ENCODE results near the gene ARHGEF9. TPM values are rescaled to one million over a fixed set of nuclear protein-coding genes. Genes with fewer than 3 reads are reported as not detected.
"Not testable (repeated sequence)": the region's sequence is repeated elsewhere in the genome, so short reads cannot be mapped to it uniquely, and the experiment has no call there.

Gene ARHGEF9
- total RNA-seq, 1 experiment from 2014 or later = 8.3 TPM

GRCh38 chrX:63657821-63658220 is 127.2 kb downstream of the ARHGEF9 start:
- H3K27me3 ChIP-seq (ENCODE audit: low read length) = no peaks in the 10 kb centered on the region

DNA sequence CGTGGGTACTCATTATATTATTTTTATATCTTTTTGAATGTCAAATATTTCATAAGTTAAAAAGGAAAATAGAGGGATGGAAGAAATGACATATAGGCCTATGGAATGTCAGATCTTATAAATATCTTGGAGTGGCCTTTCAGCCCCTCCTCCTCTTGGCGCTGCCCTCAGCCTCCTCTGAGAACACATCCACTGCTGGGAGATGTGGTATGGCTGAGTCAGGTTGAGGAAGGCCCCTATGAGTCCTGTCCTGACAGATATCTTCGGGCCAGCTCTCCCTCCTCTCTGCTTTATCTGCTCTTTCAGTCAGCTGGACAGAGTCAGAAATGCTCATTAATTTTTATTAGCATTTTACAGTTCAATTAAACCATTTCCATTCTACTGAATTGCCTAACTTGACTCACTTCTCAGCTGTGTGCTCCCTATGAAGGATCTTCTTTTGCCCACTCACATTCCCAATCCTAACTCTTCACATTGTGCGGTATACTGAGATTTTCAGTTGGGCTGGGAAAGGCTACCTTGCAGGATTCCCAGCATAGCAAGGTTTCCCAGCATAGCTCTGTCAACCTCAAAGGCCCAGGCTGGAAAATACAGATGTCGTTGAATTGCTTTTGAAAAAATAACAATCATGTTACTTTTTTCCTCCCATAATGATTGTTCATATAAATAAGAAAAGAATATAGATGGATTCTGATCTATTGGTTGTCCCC is 128.0 kb downstream of the ARHGEF9 start:
- no TSS peak for BruUV-seq (replicated peaks)
- Histone ChIP-seq H3K9me2 (replicated peaks; ENCODE audit: low read length) (no peaks in the 10 kb centered on the region), H3F3A (ENCODE audit: low read length, unreplicated experiment) (no peaks in the 10 kb centered on the region), H3K27ac (ENCODE audit: low read length) (no peak overlapping the region), H3K4me1 (ENCODE audit: insufficient read depth, low read length) (no peaks in the 10 kb centered on the region), H4K20me1 (ENCODE audit: low read length) (no peaks in the 10 kb centered on the region), H3K27me3 (ENCODE audit: low read length) (no peaks in the 10 kb centered on the region), H3K4me2 (ENCODE audit: low read length) (no peak overlapping the region), H3K36me3 (ENCODE audit: low read depth, low read length) (no peaks in the 10 kb centered on the region), H3K4me3 (ENCODE audit: low read length) (no peak overlapping the region), H3K9ac (ENCODE audit: low read length) (no peak overlapping the region), H3K9me3 (ENCODE audit: low read length) (no peaks in the 10 kb centered on the region), H3K79me2 (ENCODE audit: low read length) (no peaks in the 10 kb centered on the region), H2AFZ (ENCODE audit: low read length) (no peak overlapping the region)
- ATAC-seq (peak; percentile 42; the same call in 1 of the 2 replicates), DNase-seq (peak; percentile 13)
- TF ChIP-seq EZH2phosphoT487 (IDR thresholded peaks at IDR 0.05; ENCODE audit: borderline replicate concordance, low read length) = no peak
- TF ChIP-seq CTCF (conservative IDR thresholded peaks at IDR 0.05; ENCODE audit: low read depth, low read length) = no peak
- no peak for TF ChIP-seq EZH2 (IDR thresholded peaks at IDR 0.05; ENCODE audit: low read length, unreplicated experiment)
- intact Hi-C loops (cut with micrococcal nuclease) = no loop called here
- POLR2A ChIA-PET (ENCODE audit: unreplicated experiment) = no interaction called here
- CTCF ChIA-PET = no interaction called here

More at GRCh38 chrX:63657821-63658220, 127.2 kb downstream of the ARHGEF9 start:
- H3K36me3 ChIP-seq (ENCODE audit: low read depth, low read length) = no peaks in the 10 kb centered on the region
- no peak overlapping the region for H3K4me2 ChIP-seq (ENCODE audit: low read length)
- POLR2A ChIA-PET (ENCODE audit: unreplicated experiment) = interaction anchor here (0.5 kb wide), 1 partner anchor 799 kb away, joined by 4 read pairs; no protein-coding TSS in a partner anchor
- ATAC-seq (no peak), DNase-seq (peak; percentile 6)
- H3K27ac ChIP-seq (ENCODE audit: low read length) = no peak overlapping the region
- intact Hi-C loops (cut with micrococcal nuclease) = no loop called here
- H2AFZ ChIP-seq (ENCODE audit: low read length) = no peak overlapping the region
- no peaks in the 10 kb centered on the region for H3K79me2 ChIP-seq (ENCODE audit: low read length)
- TF ChIP-seq EZH2 (IDR thresholded peaks at IDR 0.05; ENCODE audit: low read length, unreplicated experiment) = no peak
- no peaks in the 10 kb centered on the region for H3F3A ChIP-seq (ENCODE audit: low read length, unreplicated experiment)
- no peak overlapping the region for H3K4me3 ChIP-seq (ENCODE audit: low read length)
- CTCF ChIA-PET = no interaction called here
- no peaks in the 10 kb centered on the region for H3K4me1 ChIP-seq (ENCODE audit: insufficient read depth, low read length)
- H3K9ac ChIP-seq (ENCODE audit: low read length) = no peak overlapping the region
- H3K9me3 ChIP-seq (ENCODE audit: low read length) = no peaks in the 10 kb centered on the region
- H3K9me2 ChIP-seq (replicated peaks; ENCODE audit: low read length) = no peaks in the 10 kb centered on the region
- BruUV-seq (replicated peaks) = no TSS peak
- H4K20me1 ChIP-seq (ENCODE audit: low read length) = no peaks in the 10 kb centered on the region

- H3K27me3 ChIP-seq (ENCODE audit: low read length) = no peaks in the 10 kb centered on the region
- no peaks in the 10 kb centered on the region for H3F3A ChIP-seq (ENCODE audit: low read length, unreplicated experiment)
- H3K79me2 ChIP-seq (ENCODE audit: low read length) = no peaks in the 10 kb centered on the region
- DNase-seq = no peak
- TF ChIP-seq EZH2phosphoT487 (IDR thresholded peaks at IDR 0.05; ENCODE audit: borderline replicate concordance, low read length) (no peak), EZH2 (IDR thresholded peaks at IDR 0.05; ENCODE audit: low read length, unreplicated experiment) (no peak), CTCF (conservative IDR thresholded peaks at IDR 0.05; ENCODE audit: low read depth, low read length) (no peak)
- H3K4me2 ChIP-seq (ENCODE audit: low read length) = no peak overlapping the region
- no peak overlapping the region for H3K27ac ChIP-seq (ENCODE audit: low read length)
- ChIA-PET CTCF (no interaction called here), POLR2A (ENCODE audit: unreplicated experiment) (no interaction called here)
- ATAC-seq = no peak
- intact Hi-C loops (cut with micrococcal nuclease) = no loop called here
- H3K9me2 ChIP-seq (replicated peaks; ENCODE audit: low read length) = no peaks in the 10 kb centered on the region
- H3K4me1 ChIP-seq (ENCODE audit: insufficient read depth, low read length) = no peaks in the 10 kb centered on the region
- H3K9me3 ChIP-seq (ENCODE audit: low read length) = no peaks in the 10 kb centered on the region
- H4K20me1 ChIP-seq (ENCODE audit: low read length) = no peaks in the 10 kb centered on the region
- no peak overlapping the region for H3K4me3 ChIP-seq (ENCODE audit: low read length)
- no peak overlapping the region for H3K9ac ChIP-seq (ENCODE audit: low read length)
- no TSS peak for BruUV-seq (replicated peaks)
- no peak overlapping the region for H2AFZ ChIP-seq (ENCODE audit: low read length)
- H3K36me3 ChIP-seq (ENCODE audit: low read depth, low read length) = no peaks in the 10 kb centered on the region
Measured at GRCh38 chrX:63652086-63652765, 132.8 kb downstream of the ARHGEF9 start.

GRCh38 chrX:63645748-63646147 is 139.3 kb downstream of the ARHGEF9 start:
- H3K27ac ChIP-seq (ENCODE audit: low read length); BruUV-seq (replicated peaks); CTCF ChIA-PET; H3K27me3 ChIP-seq (ENCODE audit: low read length); H4K20me1 ChIP-seq (ENCODE audit: low read length); H3K9me3 ChIP-seq (ENCODE audit: low read length); H3K9me2 ChIP-seq (replicated peaks; ENCODE audit: low read length); H3F3A ChIP-seq (ENCODE audit: low read length, unreplicated experiment); H3K4me3 ChIP-seq (ENCODE audit: low read length); intact Hi-C loops (cut with micrococcal nuclease); H3K9ac ChIP-seq (ENCODE audit: low read length); DNase-seq; H2AFZ ChIP-seq (ENCODE audit: low read length); H3K4me2 ChIP-seq (ENCODE audit: low read length); POLR2A ChIA-PET (ENCODE audit: unreplicated experiment); ATAC-seq; H3K36me3 ChIP-seq (ENCODE audit: low read depth, low read length); H3K79me2 ChIP-seq (ENCODE audit: low read length); H3K4me1 ChIP-seq (ENCODE audit: insufficient read depth, low read length): not testable (repeated sequence)
